Measurements from ENCODE around the gene NR1D2. TPM values are rescaled to one million over a fixed set of nuclear protein-coding genes. Genes with fewer than 3 reads are reported as not detected.

Gene NR1D2
- polyA plus RNA-seq (2011; rRNA removed) (18.5 and 18.6 TPM in 2 replicates), polyA plus RNA-seq (2017; fragmentation: RNase III; extraction: RNeasy Plus Mini Kit Qiagen cat#74134 plus additional on column Dnase treatment) (7.2 to 8.1 TPM (median 7.4 TPM) in 3 replicates), polyA minus RNA-seq (2011; rRNA and poly(A)+ RNA removed) (15.4 and 18.7 TPM in 2 replicates)
- 2.6 and 3.1 TPM in 2 replicates for polyA plus RNA-seq (2012; cell fraction: cytosol; rRNA removed)
- polyA plus RNA-seq (2012; cell fraction: nucleus; rRNA removed), result 1.2 and 1.9 TPM in 2 replicates

- Histone ChIP-seq H3K4me2 (peak within 1 kb of the TSS; percentile 99), H3K9me3 (no peaks in the 10 kb centered on the region), H3K4me3 (peak within 1 kb of the TSS; percentile 72), H3K4me1 (peaks cover 30% of the 10 kb centered on the region), H3K27ac (peak within 1 kb of the TSS; percentile 79 to 91)
- ChIA-PET CTCF (interaction anchor here (0.8 kb wide), 1 partner anchor 11 kb away, joined by 3 read pairs; no protein-coding TSS in a partner anchor), POLR2A (interaction anchor here (2.0 kb wide), 1 partner anchor 28 kb away, joined by 17 read pairs; the partner anchor contains the start of genes NKIRAS1 and RPL15)
- TF ChIP-seq EHMT2 (IDR thresholded peaks at IDR 0.05; ENCODE audit: low read depth), result no peak
- peak; percentile 28; the same call in 1 of the 3 replicates for TF ChIP-seq BCL3 (IDR thresholded peaks at IDR 0.05)
- peak; percentile 6; the same call in 1 of the 2 replicates for TF ChIP-seq NPAS2 (CRISPR knock-in tag; IDR thresholded peaks at IDR 0.05; ENCODE audit: borderline replicate concordance)
- TF ChIP-seq HES2 (IDR thresholded peaks at IDR 0.05), result no peak
- 0 out of 2 replicates have a peak, but pooled peaks have one; percentile 48 for TF ChIP-seq ATOH8 (CRISPR knock-in tag; IDR thresholded peaks at IDR 0.05; ENCODE audit: low read depth)
- TF ChIP-seq FOSL2 (IDR thresholded peaks at IDR 0.05), result no peak
- no peak for TF ChIP-seq FOSL2 (CRISPR knock-in tag; IDR thresholded peaks at IDR 0.05)
- TF ChIP-seq SMC3 (IDR thresholded peaks at IDR 0.05), result no peak
- peak; percentile 69; the same call in 1 of the 2 replicates for TF ChIP-seq E2F6 (IDR thresholded peaks at IDR 0.05; ENCODE audit: borderline replicate concordance, low read depth)
- TF ChIP-seq MAX (IDR thresholded peaks at IDR 0.05), result peak; percentile 43; the same call in 1 of the 2 replicates
- DNase-seq (ENCODE audit: low read depth in 1 of 2, low spot score in 1 of 2), result peak; percentile 74 to 79
- peak; percentile 69 to 75 for ATAC-seq
- WGBS (ENCODE audit: missing lambda C conversion rate), result 3% methylated on average over 19 of the region's 88 CpGs
- FAIRE-seq, result no peak
These were observed at the start of gene NR1D2 for GRCh38 chr3:23944861-23945662. Gene NR1D2 (plus strand): TSS chr3:23945286. CDS start chr3:23945579, 293 bp downstream.

- H3K4me2 ChIP-seq, result no peak overlapping the region
- POLR2A ChIA-PET, result interaction anchor here (1.0 kb wide), 1 partner anchor 16 kb away, joined by 3 read pairs; the partner anchor contains the start of genes NKIRAS1 and RPL15
- CTCF ChIA-PET, result interaction anchor here (4.6 kb wide), 1 partner anchor 11 kb away, joined by 26 read pairs; no protein-coding TSS in a partner anchor
- peak; percentile 32 to 35 for DNase-seq (ENCODE audit: low read depth in 1 of 2, low spot score in 1 of 2)
- H3K27ac ChIP-seq, result no peak overlapping the region
- TF ChIP-seq TFCP2L1 (CRISPR knock-in tag; IDR thresholded peaks at IDR 0.05) (no peak), ESRRA (IDR thresholded peaks at IDR 0.05; ENCODE audit: borderline replicate concordance, low read length) (no peak), CEBPB (IDR thresholded peaks at IDR 0.05) (peak; percentile 69 to 92; a peak in 3 of 4 replicates), RAD21 (conservative IDR thresholded peaks at IDR 0.05 in 1 of 2, IDR thresholded peaks at IDR 0.05 in 1 of 2) (peak in 1 of 2 experiments; percentile 7; a peak in 1 of 5 replicates)
- FAIRE-seq, result no peak
- no peak overlapping the region for H3K4me3 ChIP-seq
- H3K4me1 ChIP-seq, result no peaks in the 10 kb centered on the region; the same call in 2 of the 3 replicates
- 76% methylated on average over 6 of the region's 6 CpGs for WGBS (ENCODE audit: missing lambda C conversion rate)
- no peaks in the 10 kb centered on the region; the same call in 2 of the 3 replicates for H3K9me3 ChIP-seq
- ATAC-seq, result peak; percentile 69 to 78
These were observed 44.3 kb upstream of the NR1D2 start for GRCh38 chr3:23900744-23901143.

GRCh38 chr3:23904545-23904944 is 40.5 kb upstream of the NR1D2 start:
- POLR2A ChIA-PET, result interaction anchor here (0.8 kb wide), 1 partner anchor 12 kb away, joined by 3 read pairs; the partner anchor contains the start of genes NKIRAS1 and RPL15
- FAIRE-seq, result no peak

More at GRCh38 chr3:23904545-23904944, 40.5 kb upstream of the NR1D2 start:
- H3K4me1 ChIP-seq, result no peaks in the 10 kb centered on the region; the same call in 2 of the 3 replicates
- DNase-seq (ENCODE audit: low read depth in 1 of 2, low spot score in 1 of 2) (no peak), ATAC-seq (no peak)
- no peaks in the 10 kb centered on the region for H3K9me3 ChIP-seq
- H3K4me2 ChIP-seq, result no peak overlapping the region
- peak; percentile 25 for TF ChIP-seq MAFK (IDR thresholded peaks at IDR 0.05; ENCODE audit: partially characterized antibody)
- no peak for TF ChIP-seq GATA3 (IDR thresholded peaks at IDR 0.05; ENCODE audit: borderline replicate concordance)
- no peak overlapping the region for H3K4me3 ChIP-seq
- CTCF ChIA-PET, result interaction anchor here (1.0 kb wide), 1 partner anchor 16 kb away, joined by 3 read pairs; no protein-coding TSS in a partner anchor
- H3K27ac ChIP-seq, result no peak overlapping the region

Measured in A549 (cell line).